GM23338 (cell line): Measurements from ENCODE around the gene COL4A2. TPM values are rescaled to one million over a fixed set of nuclear protein-coding genes. Genes with fewer than 3 reads are reported as not detected.

ENCODE experiments used
- ATAC-seq: fragments of 200-7000 bp; cut with Tn5 transposase; 3 replicates; pipeline ENCODE4 v1.9.1; 2020
- DNase-seq: peaks from one replicate; pipeline ENCODE4 v3.0.0-alpha.2; 2015; ENCODE audit warnings: low spot score
- H2AFZ ChIP-seq: fragments of 200-600 bp; sonication (generic); 2 replicates; pipeline ENCODE4 v1.8.0; 2016; ENCODE audit warnings: antibody characterized with exemption, mild to moderate bottlenecking, moderate library complexity
- H3F3A ChIP-seq: fragments of 200-600 bp; sonication (generic); replicated peaks from 2 replicates; pipeline ENCODE4 v1.8.0; 2017; ENCODE audit warnings: antibody characterized with exemption, mixed run types, low read depth
- H3K27ac ChIP-seq: fragments of 200-600 bp; sonication (generic); 2 replicates; pipeline ENCODE4 v1.6.1; 2016; ENCODE audit warnings: low read depth
- H3K27me3 ChIP-seq: fragments of 200-600 bp; sonication (generic); 2 replicates; pipeline ENCODE4 v1.8.0; 2016; ENCODE audit warnings: mild to moderate bottlenecking, mixed run types, moderate library complexity; ENCODE audit not compliant: insufficient read depth
- H3K36me3 ChIP-seq: fragments of 200-600 bp; sonication (generic); 2 replicates; pipeline ENCODE4 v1.8.0; 2016; ENCODE audit warnings: mild to moderate bottlenecking; ENCODE audit not compliant: insufficient read depth
- H3K4me1 ChIP-seq: fragments of 200-600 bp; sonication (generic); 2 replicates; pipeline ENCODE4 v1.8.0; 2016; ENCODE audit warnings: mild to moderate bottlenecking, moderate library complexity; ENCODE audit not compliant: insufficient read depth
- H3K4me2 ChIP-seq: fragments of 200-600 bp; sonication (generic); 2 replicates; pipeline ENCODE4 v1.7.1; 2017; ENCODE audit warnings: mixed run types
- H3K4me3 ChIP-seq: fragments of 200-600 bp; sonication (generic); 2 replicates; pipeline ENCODE4 v1.6.1; 2016; ENCODE audit warnings: mixed run types
- H3K79me2 ChIP-seq: fragments of 200-600 bp; sonication (generic); replicated peaks from 2 replicates; pipeline ENCODE4 v1.8.0; 2017; ENCODE audit warnings: mild to moderate bottlenecking; ENCODE audit not compliant: insufficient read depth
- H3K9me2 ChIP-seq: fragments of 200-600 bp; sonication (generic); 2 replicates; pipeline ENCODE4 v1.8.0; 2017; ENCODE audit not compliant: insufficient read depth
- H4K20me1 ChIP-seq: fragments of 200-600 bp; sonication (generic); replicated peaks from 2 replicates; pipeline ENCODE4 v1.8.0; 2017; ENCODE audit warnings: mild to moderate bottlenecking; ENCODE audit not compliant: insufficient read depth
- H3K27ac Mint-ChIP-seq: 2 replicates; pipeline ENCODE4 v1.8.0; 2020; ENCODE audit warnings: inconsistent platforms, mild to moderate bottlenecking, moderate library complexity, mixed read lengths
- H3K27me3 Mint-ChIP-seq: 3 replicates; pipeline ENCODE4 v1.8.0; 2022; ENCODE audit warnings: low read depth, mild to moderate bottlenecking, moderate library complexity, mixed read lengths, inconsistent platforms; ENCODE audit not compliant: insufficient read depth, poor library complexity
- H3K36me3 Mint-ChIP-seq: 3 replicates; pipeline ENCODE4 v1.8.0; 2021; ENCODE audit warnings: low read depth, mild to moderate bottlenecking, inconsistent platforms, moderate library complexity, mixed read lengths
- H3K4me1 Mint-ChIP-seq: 3 replicates; pipeline ENCODE4 v1.8.0; 2020; ENCODE audit warnings: mild to moderate bottlenecking, inconsistent platforms, mixed read lengths
- H3K4me3 Mint-ChIP-seq: 3 replicates; pipeline ENCODE4 v1.8.0; 2021; ENCODE audit warnings: moderate library complexity, mild to moderate bottlenecking, inconsistent platforms, mixed read lengths
- H3K9me3 Mint-ChIP-seq: 3 replicates; pipeline ENCODE4 v1.8.0; 2020; ENCODE audit warnings: moderate library complexity, mild to moderate bottlenecking, inconsistent platforms, mixed read lengths
- CREB1 ChIP-seq: fragments of 250-450 bp; sonication (Bioruptor Pico); IDR thresholded peaks from 2 replicates; pipeline ENCODE4 v1.5.0; 2020; ENCODE audit warnings: low read depth, mild to moderate bottlenecking, moderate library complexity
- CTCF ChIP-seq, 2 experiments: fragments of 200-600 bp in 1 of 2; sonication (generic) in 1 of 2; conservative IDR thresholded peaks; 2 replicates each; pipeline versions ENCODE4 v1.5.1 to v1.6.1; 2016 to 2017; ENCODE audit warnings: antibody characterized with exemption in 2 of 2, low read depth in 2 of 2, mild to moderate bottlenecking in 2 of 2, moderate library complexity in 1 of 2
- EZH2 ChIP-seq: fragments of 200-600 bp; sonication (generic); IDR thresholded peaks from one replicate; pipeline ENCODE4 v1.8.0; 2017; ENCODE audit warnings: antibody characterized with exemption, mild to moderate bottlenecking, low read depth; ENCODE audit not compliant: unreplicated experiment
- EZH2phosphoT487 ChIP-seq: fragments of 200-600 bp; sonication (generic); IDR thresholded peaks from one replicate; pipeline ENCODE4 v1.8.1; 2018; ENCODE audit warnings: antibody characterized with exemption; ENCODE audit not compliant: unreplicated experiment
- JUNB ChIP-seq: IDR thresholded peaks from one replicate; pipeline ENCODE4 v1.6.1; 2016; ENCODE audit warnings: antibody characterized with exemption; ENCODE audit not compliant: unreplicated experiment
- POLR2AphosphoS5 ChIP-seq: IDR thresholded peaks from 2 replicates; pipeline ENCODE4 v1.6.1; 2016; ENCODE audit warnings: antibody characterized with exemption, low read depth
- ZNF114 ChIP-seq: fragments of 250-450 bp; sonication (Bioruptor Pico); IDR thresholded peaks from 2 replicates; pipeline ENCODE4 v1.5.0; 2020; ENCODE audit warnings: mild to moderate bottlenecking, moderate library complexity
- ZNF331 ChIP-seq: fragments of 250-450 bp; sonication (Bioruptor Pico); IDR thresholded peaks from 2 replicates; pipeline ENCODE4 v1.5.0; 2020; ENCODE audit warnings: low read depth, mild to moderate bottlenecking, moderate library complexity
- polyA plus RNA-seq: library from polyadenylated mRNA; unstranded; fragments of >200 nt; fragmentation: Nextera tagmentation; extraction: Ambion mirVana; gene quantifications from 2 replicates; pipeline ENCODE4 v1.2.1, GENCODE V29; 2016
- total RNA-seq: library from RNA; depleted of rRNA; stranded (reverse); fragments of >200 nt; shearing (Covaris generic); gene quantifications from 2 replicates; pipeline ENCODE4 v1.2.3, GENCODE V29; 2014
- TF ChIP-seq, protein P1 (sequence below): IDR thresholded peaks from 2 replicates; pipeline ENCODE4 v1.6.1; 2016; ENCODE audit warnings: antibody characterized with exemption
- TF ChIP-seq, protein P2 (sequence below): IDR thresholded peaks from one replicate; pipeline ENCODE4 v1.6.1; 2018; ENCODE audit warnings: antibody characterized with exemption; ENCODE audit not compliant: unreplicated experiment

COL4A2 gene
- total and polyA plus RNA-seq, 2 experiments from 2014 or later, result 37.4 to 131 TPM

DNA sequence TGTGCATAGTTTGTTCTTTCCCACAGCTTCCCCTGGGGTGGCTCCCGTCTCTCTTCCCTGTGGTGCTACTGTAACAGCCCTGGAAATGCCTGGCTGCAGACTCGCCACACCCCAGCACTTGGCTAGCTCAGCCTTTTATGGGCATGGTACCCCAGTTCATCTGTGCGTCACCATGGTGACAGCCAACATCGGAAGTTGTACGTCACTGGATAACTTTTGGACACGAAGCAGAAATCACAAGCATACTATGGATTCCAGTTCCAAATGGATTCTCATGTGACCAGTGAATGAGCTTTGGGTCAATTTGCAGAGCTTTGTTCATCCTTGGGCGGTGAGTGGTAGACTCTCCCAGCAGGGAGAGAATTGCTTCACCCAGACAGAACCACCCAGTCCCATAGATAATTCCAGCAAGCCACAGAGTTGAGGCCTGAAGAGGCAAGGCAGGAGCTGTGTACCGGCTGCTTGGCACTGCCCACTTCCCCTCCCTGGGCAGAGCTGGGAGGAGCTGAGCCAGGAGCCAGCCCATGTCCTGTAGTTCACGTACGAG is 54.4 kb downstream of the COL4A2 start:
- Histone ChIP-seq H3K79me2 (no peaks in the 10 kb centered on the region; the same call in 1 of the 2 replicates), H4K20me1 (no peaks in the 10 kb centered on the region; the same call in 1 of the 2 replicates), H3K4me1 (no peaks in the 10 kb centered on the region), H3K27ac (no peak overlapping the region), H3F3A (no peaks in the 10 kb centered on the region), H3K4me3 (no peak overlapping the region), H3K4me2 (no peak overlapping the region), H3K27me3 (no peaks in the 10 kb centered on the region), H2AFZ (no peak overlapping the region), H3K9me2 (no peaks in the 10 kb centered on the region), H3K36me3 (peaks cover 7% of the 10 kb centered on the region; the same call in 1 of the 2 replicates)
- DNase-seq (no peak), ATAC-seq (no peak)
- H3K4me3 Mint-ChIP-seq, result no peak overlapping the region
- peaks cover 7% of the 10 kb centered on the region for H3K27me3 Mint-ChIP-seq
- no peaks in the 10 kb centered on the region for H3K9me3 Mint-ChIP-seq
- peaks cover 3% of the 10 kb centered on the region; the same call in 2 of the 3 replicates for H3K36me3 Mint-ChIP-seq
- peaks cover 7% of the 10 kb centered on the region for H3K4me1 Mint-ChIP-seq
- H3K27ac Mint-ChIP-seq, result no peak overlapping the region
- no peak for TF ChIP-seq ZNF331 (CRISPR knock-in tag)
- no peak for TF ChIP-seq ZNF114
- no peak for TF ChIP-seq EZH2

GRCh38 chr13:110363010-110363409 is 55.9 kb downstream of the COL4A2 start:
- ATAC-seq, result peak; percentile 89
- no peak overlapping the region for H3K4me3 Mint-ChIP-seq
- Histone ChIP-seq H3K9me2 (no peaks in the 10 kb centered on the region), H3K79me2 (no peaks in the 10 kb centered on the region; the same call in 1 of the 2 replicates), H3K27ac (no peak overlapping the region), H4K20me1 (no peaks in the 10 kb centered on the region; the same call in 1 of the 2 replicates), H3K36me3 (peaks cover 7% of the 10 kb centered on the region; the same call in 1 of the 2 replicates), H3K4me3 (no peak overlapping the region), H3F3A (no peaks in the 10 kb centered on the region), H2AFZ (no peak overlapping the region), H3K27me3 (no peaks in the 10 kb centered on the region), H3K4me2 (no peak overlapping the region), H3K4me1 (no peaks in the 10 kb centered on the region)
- H3K27me3 Mint-ChIP-seq, result peaks cover 6% of the 10 kb centered on the region
- H3K36me3 Mint-ChIP-seq, result peaks cover 3% of the 10 kb centered on the region; the same call in 2 of the 3 replicates
- peak; percentile 64 for DNase-seq
- no peak for TF ChIP-seq ZNF114
- no peak for TF ChIP-seq CREB1 (CRISPR knock-in tag)
- peak; percentile 56 to 76 for TF ChIP-seq CTCF (conservative IDR thresholded peaks at IDR 0.05; ENCODE audit: low read depth in 2 of 2)
- no peak overlapping the region for H3K27ac Mint-ChIP-seq
- H3K9me3 Mint-ChIP-seq, result no peaks in the 10 kb centered on the region
- H3K4me1 Mint-ChIP-seq, result peaks cover 6% of the 10 kb centered on the region

GRCh38 chr13:110364081-110364480 is 57.0 kb downstream of the COL4A2 start:
- no peaks in the 10 kb centered on the region; the same call in 1 of the 2 replicates for H4K20me1 ChIP-seq
- no peaks in the 10 kb centered on the region for H3F3A ChIP-seq
- Mint-ChIP-seq H3K27ac (no peak overlapping the region), H3K4me1 (peaks cover 6% of the 10 kb centered on the region), H3K36me3 (no peaks in the 10 kb centered on the region; the same call in 2 of the 3 replicates), H3K27me3 (peaks cover 6% of the 10 kb centered on the region), H3K9me3 (no peaks in the 10 kb centered on the region), H3K4me3 (no peak overlapping the region)
- H3K27me3 ChIP-seq, result no peaks in the 10 kb centered on the region
- no peak overlapping the region for H3K4me3 ChIP-seq
- ATAC-seq (no peak), DNase-seq (no peak)
- H2AFZ ChIP-seq, result no peak overlapping the region
- H3K79me2 ChIP-seq, result no peaks in the 10 kb centered on the region; the same call in 1 of the 2 replicates
- H3K4me2 ChIP-seq, result no peak overlapping the region
- no peaks in the 10 kb centered on the region for H3K9me2 ChIP-seq
- no peak overlapping the region for H3K27ac ChIP-seq
- no peaks in the 10 kb centered on the region for H3K4me1 ChIP-seq
- H3K36me3 ChIP-seq, result no peaks in the 10 kb centered on the region
- TF ChIP-seq, protein P1, sequence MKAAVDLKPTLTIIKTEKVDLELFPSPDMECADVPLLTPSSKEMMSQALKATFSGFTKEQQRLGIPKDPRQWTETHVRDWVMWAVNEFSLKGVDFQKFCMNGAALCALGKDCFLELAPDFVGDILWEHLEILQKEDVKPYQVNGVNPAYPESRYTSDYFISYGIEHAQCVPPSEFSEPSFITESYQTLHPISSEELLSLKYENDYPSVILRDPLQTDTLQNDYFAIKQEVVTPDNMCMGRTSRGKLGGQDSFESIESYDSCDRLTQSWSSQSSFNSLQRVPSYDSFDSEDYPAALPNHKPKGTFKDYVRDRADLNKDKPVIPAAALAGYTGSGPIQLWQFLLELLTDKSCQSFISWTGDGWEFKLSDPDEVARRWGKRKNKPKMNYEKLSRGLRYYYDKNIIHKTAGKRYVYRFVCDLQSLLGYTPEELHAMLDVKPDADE, result no peak
- TF ChIP-seq, protein P2, sequence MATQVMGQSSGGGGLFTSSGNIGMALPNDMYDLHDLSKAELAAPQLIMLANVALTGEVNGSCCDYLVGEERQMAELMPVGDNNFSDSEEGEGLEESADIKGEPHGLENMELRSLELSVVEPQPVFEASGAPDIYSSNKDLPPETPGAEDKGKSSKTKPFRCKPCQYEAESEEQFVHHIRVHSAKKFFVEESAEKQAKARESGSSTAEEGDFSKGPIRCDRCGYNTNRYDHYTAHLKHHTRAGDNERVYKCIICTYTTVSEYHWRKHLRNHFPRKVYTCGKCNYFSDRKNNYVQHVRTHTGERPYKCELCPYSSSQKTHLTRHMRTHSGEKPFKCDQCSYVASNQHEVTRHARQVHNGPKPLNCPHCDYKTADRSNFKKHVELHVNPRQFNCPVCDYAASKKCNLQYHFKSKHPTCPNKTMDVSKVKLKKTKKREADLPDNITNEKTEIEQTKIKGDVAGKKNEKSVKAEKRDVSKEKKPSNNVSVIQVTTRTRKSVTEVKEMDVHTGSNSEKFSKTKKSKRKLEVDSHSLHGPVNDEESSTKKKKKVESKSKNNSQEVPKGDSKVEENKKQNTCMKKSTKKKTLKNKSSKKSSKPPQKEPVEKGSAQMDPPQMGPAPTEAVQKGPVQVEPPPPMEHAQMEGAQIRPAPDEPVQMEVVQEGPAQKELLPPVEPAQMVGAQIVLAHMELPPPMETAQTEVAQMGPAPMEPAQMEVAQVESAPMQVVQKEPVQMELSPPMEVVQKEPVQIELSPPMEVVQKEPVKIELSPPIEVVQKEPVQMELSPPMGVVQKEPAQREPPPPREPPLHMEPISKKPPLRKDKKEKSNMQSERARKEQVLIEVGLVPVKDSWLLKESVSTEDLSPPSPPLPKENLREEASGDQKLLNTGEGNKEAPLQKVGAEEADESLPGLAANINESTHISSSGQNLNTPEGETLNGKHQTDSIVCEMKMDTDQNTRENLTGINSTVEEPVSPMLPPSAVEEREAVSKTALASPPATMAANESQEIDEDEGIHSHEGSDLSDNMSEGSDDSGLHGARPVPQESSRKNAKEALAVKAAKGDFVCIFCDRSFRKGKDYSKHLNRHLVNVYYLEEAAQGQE, result no peak
- TF ChIP-seq JUNB (no peak), CTCF (conservative IDR thresholded peaks at IDR 0.05; ENCODE audit: low read depth in 2 of 2) (no peak), ZNF331 (CRISPR knock-in tag) (no peak), POLR2AphosphoS5 (no peak), EZH2phosphoT487 (no peak), CREB1 (CRISPR knock-in tag) (no peak)
